GM18508 (cell line): ENCODE results near the gene MRPL1.
A peak's percentile ranks its signal among the peaks of the same experiment; 100 is the strongest.
"Not testable (repeated sequence)": the region's sequence is repeated elsewhere in the genome, so short reads cannot be mapped to it uniquely, and the experiment has no call there.

Experiments used
- ATAC-seq: cut with Tn5 transposase; IDR thresholded peaks from one replicate; pipeline ENCODE4 v1.9.1; 2021; ENCODE audit warnings: moderate number of reproducible peaks; ENCODE audit not compliant: insufficient read depth, unreplicated experiment

MRPL1 gene

GRCh38 chr4:77848508-77848907 lies 14.1 kb upstream of the MRPL1 start:
- ATAC-seq = no peak

- ATAC-seq = no peak
Observed at GRCh38 chr4:77849278-77849965, 13.2 kb upstream of the MRPL1 start.

GRCh38 chr4:77852892-77853495 lies 9.6 kb upstream of the MRPL1 start:
- ATAC-seq = peak; percentile 61

- ATAC-seq = no peak
Observed at GRCh38 chr4:77854431-77855111, 8.1 kb upstream of the MRPL1 start.

- no peak for ATAC-seq
Observed at GRCh38 chr4:77856152-77856551, 6.5 kb upstream of the MRPL1 start.

- no peak for ATAC-seq
Observed at GRCh38 chr4:77859256-77859655, 3.4 kb upstream of the MRPL1 start.

- ATAC-seq = no peak
Observed at GRCh38 chr4:77861495-77861894, 1.1 kb upstream of the MRPL1 start.

GRCh38 chr4:77863341-77863740 lies 711 bp downstream of the MRPL1 start:
- ATAC-seq = not testable (repeated sequence)

GRCh38 chr4:77865259-77865658 lies 2.6 kb downstream of the MRPL1 start:
- ATAC-seq = no peak

- ATAC-seq = no peak
Observed at GRCh38 chr4:77872723-77873445, 10.3 kb downstream of the MRPL1 start.

GRCh38 chr4:77877167-77877566 lies 14.5 kb downstream of the MRPL1 start:
- ATAC-seq = no peak

GRCh38 chr4:77877771-77878565 lies 15.3 kb downstream of the MRPL1 start:
- no peak for ATAC-seq

GRCh38 chr4:77880784-77881183 lies 18.2 kb downstream of the MRPL1 start:
- ATAC-seq = no peak

GRCh38 chr4:77881460-77882295 lies 19.0 kb downstream of the MRPL1 start:
- no peak for ATAC-seq

GRCh38 chr4:77893451-77893850 lies 30.8 kb downstream of the MRPL1 start:
- no peak for ATAC-seq

- no peak for ATAC-seq
Observed at GRCh38 chr4:77899607-77900006, 37.0 kb downstream of the MRPL1 start.

- ATAC-seq = no peak
Observed at GRCh38 chr4:77903186-77903585, 40.6 kb downstream of the MRPL1 start.

GRCh38 chr4:77905651-77906263 lies 43.1 kb downstream of the MRPL1 start:
- no peak for ATAC-seq

- ATAC-seq = no peak
Observed at GRCh38 chr4:77910676-77911075, 48.0 kb downstream of the MRPL1 start.
